ENCODE data around the gene NAT14. TPM values are rescaled to one million over a fixed set of nuclear protein-coding genes. Genes with fewer than 3 reads are reported as not detected.

The NAT14 gene
- total RNA-seq, 1 experiment from 2014 or later: 87.7 TPM

DNA sequence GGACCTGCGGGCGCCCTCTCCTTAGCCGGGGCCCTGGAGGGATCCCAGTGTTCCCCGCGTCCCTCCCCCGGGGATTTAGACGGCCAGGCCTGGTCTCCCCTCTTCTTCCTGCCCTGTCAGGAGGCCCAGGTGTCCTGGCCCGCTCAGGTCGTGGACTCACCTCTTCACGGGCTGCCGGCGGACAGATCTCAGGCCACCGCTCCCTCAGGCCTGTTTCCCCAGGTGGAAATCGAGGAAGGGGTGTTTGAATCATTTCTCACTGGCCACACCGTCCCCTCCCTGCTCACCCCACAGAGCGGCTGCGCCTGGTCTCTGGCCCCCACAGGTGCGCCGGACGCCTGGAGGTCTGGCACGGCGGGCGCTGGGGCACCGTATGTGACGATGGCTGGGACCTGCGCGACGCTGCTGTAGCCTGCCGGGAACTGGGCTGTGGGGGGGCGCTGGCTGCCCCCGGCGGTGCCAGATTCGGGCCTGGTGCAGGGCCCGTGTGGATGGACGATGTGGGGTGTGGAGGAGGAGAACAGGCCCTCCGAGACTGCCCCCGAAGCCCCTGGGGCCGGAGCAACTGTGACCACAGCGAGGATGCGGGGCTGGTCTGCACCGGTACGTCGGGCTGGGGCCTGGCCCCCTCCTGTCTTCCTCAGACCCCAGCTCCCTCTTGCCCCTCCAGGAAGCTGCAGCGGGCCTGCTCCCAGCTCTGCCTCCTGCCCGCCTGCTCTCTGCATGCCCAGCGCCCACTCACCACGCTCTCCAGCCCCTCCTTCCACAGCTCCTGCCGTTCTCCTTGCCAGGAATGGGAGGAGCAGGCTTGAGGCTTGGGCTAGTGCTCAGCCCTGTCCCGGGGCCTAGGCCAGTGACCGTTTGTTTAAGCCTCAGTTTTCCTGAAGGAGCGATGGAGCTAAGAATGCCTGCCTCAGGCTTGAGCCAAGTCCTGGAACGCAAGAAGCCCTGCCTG lies 5.8 kb downstream of the NAT14 start (continued):
- no peak for TF ChIP-seq SMAD4 (CRISPR knock-in tag; IDR thresholded peaks at IDR 0.05)

GRCh38 chr19:55491546-55492360 lies 6.8 kb downstream of the NAT14 start:
- H3K27me3 Mint-ChIP-seq (ENCODE audit: low read depth): peaks cover 3% of the 10 kb centered on the region
- no peak overlapping the region for H3K27ac Mint-ChIP-seq
- H3K4me3 Mint-ChIP-seq: no peak overlapping the region
- ATAC-seq: no peak
- peaks cover 14% of the 10 kb centered on the region for H3K4me1 Mint-ChIP-seq
- CTCF ChIA-PET: interaction anchor here (1.4 to 13.5 kb wide), 2 partner anchors 13 to 24 kb away, joined by 4 to 96 read pairs; no protein-coding TSS in a partner anchor
- no peaks in the 10 kb centered on the region for H3K36me3 Mint-ChIP-seq
- no peak for DNase-seq (ENCODE audit: low spot score)
- TF ChIP-seq TEAD4 (CRISPR knock-in tag; IDR thresholded peaks at IDR 0.05) (no peak), SOX15 (CRISPR knock-in tag; IDR thresholded peaks at IDR 0.05) (no peak), JUN (CRISPR knock-in tag; IDR thresholded peaks at IDR 0.05) (no peak)
- no peaks in the 10 kb centered on the region for H3K9me3 Mint-ChIP-seq
- POLR2A ChIA-PET: interaction anchor here (0.6 kb wide), 1 partner anchor 57 kb away, joined by 13 read pairs; no protein-coding TSS in a partner anchor

DNA sequence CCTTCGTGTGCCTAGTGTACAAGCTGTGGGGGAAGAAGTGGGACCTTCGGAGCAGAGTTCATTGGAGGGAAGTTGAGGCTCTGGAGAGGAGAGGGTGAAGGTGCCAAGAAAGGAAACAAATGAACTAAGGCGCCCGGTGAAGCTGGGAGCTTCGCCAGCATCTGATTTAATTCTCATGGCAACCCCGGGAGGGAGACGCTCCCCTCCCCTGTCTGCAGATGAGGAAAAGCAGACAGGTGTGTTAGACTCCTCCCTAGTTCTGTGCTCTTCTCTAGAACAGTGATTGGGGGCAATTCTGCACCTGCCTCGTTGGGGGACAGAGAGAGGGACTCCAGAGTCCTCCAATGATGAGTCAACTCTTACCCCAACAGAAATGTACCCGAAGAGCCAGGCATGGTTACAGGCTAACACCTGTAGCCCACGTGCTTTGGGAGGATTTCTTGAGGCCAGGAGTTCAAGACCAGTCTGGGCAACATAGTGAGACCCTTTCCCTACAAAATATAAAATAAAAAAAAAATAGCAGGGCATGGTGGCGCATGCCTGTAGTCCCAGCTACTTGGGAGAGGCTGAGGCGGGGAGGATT lies 7.5 kb downstream of the NAT14 start:
- peaks cover 7% of the 10 kb centered on the region for H3K4me1 Mint-ChIP-seq
- ChIA-PET POLR2A (no interaction called here), CTCF (interaction anchor here (0.8 to 13.5 kb wide), 4 partner anchors 12 to 39 kb away, joined by 3 to 96 read pairs (median 4); partner anchors contain the start of gene ISOC2)
- no peak for DNase-seq (ENCODE audit: low spot score)
- TF ChIP-seq FOXP1 (CRISPR knock-in tag; IDR thresholded peaks at IDR 0.05; ENCODE audit: borderline replicate concordance) (no peak), CREM (CRISPR knock-in tag; IDR thresholded peaks at IDR 0.05) (no peak), FOXP4 (CRISPR knock-in tag; IDR thresholded peaks at IDR 0.05) (no peak), RELA (CRISPR knock-in tag; IDR thresholded peaks at IDR 0.05; ENCODE audit: borderline replicate concordance) (no peak), ZNF121 (CRISPR knock-in tag; IDR thresholded peaks at IDR 0.05) (0 out of 2 replicates have a peak, but pooled peaks have one; percentile 12), AFF4 (CRISPR knock-in tag; IDR thresholded peaks at IDR 0.05; ENCODE audit: borderline replicate concordance) (no peak)
- no peak for ATAC-seq
- H3K4me3 Mint-ChIP-seq: no peak overlapping the region
- peaks cover 7% of the 10 kb centered on the region for H3K27me3 Mint-ChIP-seq (ENCODE audit: low read depth)
- no peaks in the 10 kb centered on the region for H3K36me3 Mint-ChIP-seq
- H3K27ac Mint-ChIP-seq: no peak overlapping the region
- H3K9me3 Mint-ChIP-seq: no peaks in the 10 kb centered on the region
